GM21528 (cell line): ENCODE data around the gene NFKBIL1.
"Not testable (repeated sequence)": the region's sequence is repeated elsewhere in the genome, so short reads cannot be mapped to it uniquely, and the experiment has no call there.

Experiments
- ATAC-seq: cut with Tn5 transposase; IDR thresholded peaks from one replicate; pipeline ENCODE4 v1.9.1; 2021; ENCODE audit warnings: mild to moderate bottlenecking, moderate library complexity; ENCODE audit not compliant: unreplicated experiment, low FRiP score

NFKBIL1 gene

DNA sequence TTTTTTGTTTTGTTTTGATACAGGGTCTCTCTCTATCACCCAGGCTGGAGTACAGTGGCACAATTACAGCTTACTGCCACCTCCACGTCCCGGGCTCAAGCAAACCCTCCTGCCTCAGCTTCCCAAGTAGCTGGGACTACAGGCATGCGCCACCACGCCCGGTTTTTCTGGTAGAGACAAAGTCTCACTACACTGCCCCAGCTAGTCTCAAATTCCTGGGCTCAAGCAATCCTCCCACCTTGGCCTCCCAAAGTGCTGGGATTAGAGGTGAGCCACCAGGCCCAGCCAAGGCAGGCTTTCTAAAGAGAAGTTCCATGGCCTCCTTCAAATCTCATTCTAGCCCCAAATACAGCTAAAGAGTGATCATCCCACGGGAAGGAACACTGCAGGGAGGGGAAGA, 13.4 kb upstream of the NFKBIL1 start:
- no peak for ATAC-seq

DNA sequence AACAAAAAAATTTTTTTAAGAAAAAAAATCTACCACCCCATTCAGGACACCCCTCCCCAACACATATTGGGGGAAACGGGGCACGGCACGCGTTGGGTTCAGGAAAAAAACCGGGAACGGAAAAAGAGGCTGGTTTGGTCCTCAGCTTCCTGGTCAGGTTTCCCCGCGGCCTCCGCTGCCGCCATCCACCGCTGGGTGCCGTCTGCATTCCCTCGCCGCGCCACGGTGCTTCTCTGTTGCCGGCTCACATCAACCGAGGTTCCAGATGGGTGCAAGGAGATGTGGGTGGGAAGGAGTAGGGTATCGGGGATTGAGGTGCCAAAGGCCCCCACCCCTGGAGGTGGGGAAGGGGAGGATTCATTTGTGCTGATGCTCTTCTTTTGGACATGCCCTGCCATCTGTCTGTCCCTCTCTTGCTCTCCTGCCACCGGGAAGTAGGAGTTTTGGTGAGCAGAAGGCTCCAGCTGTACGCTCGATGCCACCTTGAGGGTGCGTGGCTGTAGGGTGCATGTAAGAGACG, 12.8 kb upstream of the NFKBIL1 start:
- no peak for ATAC-seq

DNA sequence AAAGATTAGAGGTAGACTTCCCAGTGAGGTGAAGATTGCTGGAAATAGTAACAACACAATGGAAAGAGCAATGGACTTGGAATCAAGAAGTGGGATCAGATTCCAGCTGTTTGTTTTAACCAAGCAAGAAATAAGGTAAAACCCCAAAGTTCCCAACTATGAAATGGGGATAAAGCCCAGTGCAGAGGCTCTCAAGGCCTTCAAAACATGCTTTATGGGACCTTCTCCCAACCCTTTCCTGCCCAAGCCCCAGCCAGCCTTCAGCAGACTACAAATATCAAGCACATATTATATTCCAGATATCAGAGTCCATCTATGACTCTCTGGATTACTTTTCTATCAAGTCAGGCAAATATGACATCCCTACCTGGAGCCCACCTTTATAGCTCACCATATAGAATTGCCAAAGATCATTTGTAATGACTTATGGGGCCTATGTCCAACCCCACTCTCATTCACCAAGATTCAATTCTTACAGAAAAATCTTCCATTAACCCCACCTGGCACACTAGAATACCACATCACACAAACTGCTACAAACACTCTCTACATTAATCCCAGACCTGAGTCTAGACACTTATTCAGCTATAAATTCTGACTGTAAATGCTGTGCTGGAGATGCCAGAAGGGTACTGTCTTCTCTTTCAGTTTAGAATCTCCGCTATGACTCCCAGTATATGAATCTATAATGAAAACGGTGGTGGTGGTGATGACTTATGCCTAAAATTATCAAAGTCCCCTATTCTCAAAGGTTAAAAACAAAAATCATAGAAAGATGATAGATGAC, 11.7 kb upstream of the NFKBIL1 start:
- no peak for ATAC-seq

DNA sequence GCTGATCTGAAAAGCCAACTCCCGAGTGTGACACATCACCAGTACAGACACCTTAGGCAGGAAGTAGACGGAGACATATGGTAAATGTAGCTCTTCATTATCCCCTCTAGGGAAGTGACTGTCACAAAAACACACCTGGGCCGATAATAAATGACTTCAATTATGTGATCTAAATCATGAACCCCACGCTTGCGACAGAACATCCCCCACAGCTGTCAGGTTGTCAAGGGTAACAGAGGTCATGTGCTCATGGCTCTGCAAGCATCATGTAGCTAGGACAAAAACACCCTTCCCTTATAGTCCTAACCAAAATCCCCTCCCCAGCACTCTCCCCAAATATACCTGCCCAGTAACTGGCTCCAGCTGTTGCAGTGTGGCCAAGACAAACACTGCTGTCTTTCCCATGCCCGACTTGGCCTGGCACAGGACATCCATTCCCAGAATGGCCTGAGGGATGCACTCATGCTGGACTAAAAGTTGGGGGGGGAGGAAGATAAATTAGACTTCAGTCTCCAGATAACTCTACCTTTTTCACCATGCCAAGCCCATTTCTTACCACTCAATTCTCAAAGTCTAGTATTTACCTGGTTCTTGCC, 8.5 kb upstream of the NFKBIL1 start:
- no peak for ATAC-seq

DNA sequence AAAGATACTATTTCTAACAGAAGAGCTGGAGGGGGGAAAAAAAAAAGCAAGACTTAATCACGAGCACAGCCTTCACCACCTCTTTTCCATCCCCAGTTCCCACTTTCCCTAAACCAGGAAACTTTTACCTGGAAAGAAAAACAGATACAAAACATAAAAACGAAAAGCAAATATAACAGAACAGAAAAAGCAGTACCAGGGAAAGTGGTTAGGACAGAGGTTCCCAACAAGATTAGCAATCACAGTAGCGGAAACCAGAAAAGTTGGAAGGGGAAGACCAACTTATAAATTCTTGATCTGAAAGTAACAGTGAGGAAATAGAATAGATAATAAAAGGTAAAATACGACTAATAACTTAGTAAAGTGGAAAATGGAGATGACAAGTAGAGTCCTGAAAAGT, 6.8 kb upstream of the NFKBIL1 start:
- ATAC-seq: no peak

DNA sequence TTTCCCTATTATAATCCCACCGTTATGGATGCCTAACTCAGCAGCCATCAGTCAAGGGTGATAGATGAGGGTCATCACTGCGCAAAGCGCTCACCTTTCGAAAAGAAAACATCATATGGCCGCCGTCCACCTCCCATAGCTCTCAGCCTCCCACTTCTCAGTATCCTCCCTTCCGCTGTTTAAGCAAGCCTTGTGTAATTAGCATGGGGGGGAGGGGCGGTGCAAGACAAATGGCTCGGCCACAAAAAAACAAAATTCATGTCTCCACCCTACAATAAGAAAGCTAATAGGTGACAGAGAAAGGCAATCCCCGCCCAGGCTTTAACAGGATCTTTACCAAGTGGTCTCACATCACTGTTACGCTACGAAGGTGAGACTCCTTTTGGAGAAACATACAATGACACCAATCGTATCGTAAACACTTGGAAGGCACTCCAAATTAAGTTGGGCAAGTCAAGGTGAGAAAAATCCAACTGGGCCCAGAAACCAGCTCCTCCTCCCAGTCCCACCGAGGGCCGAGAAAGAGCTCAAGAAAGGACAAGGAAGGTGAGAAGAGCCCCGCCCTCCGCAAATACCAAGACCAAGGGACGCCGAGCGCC, 6.2 kb upstream of the NFKBIL1 start:
- ATAC-seq: peak; percentile 3

DNA sequence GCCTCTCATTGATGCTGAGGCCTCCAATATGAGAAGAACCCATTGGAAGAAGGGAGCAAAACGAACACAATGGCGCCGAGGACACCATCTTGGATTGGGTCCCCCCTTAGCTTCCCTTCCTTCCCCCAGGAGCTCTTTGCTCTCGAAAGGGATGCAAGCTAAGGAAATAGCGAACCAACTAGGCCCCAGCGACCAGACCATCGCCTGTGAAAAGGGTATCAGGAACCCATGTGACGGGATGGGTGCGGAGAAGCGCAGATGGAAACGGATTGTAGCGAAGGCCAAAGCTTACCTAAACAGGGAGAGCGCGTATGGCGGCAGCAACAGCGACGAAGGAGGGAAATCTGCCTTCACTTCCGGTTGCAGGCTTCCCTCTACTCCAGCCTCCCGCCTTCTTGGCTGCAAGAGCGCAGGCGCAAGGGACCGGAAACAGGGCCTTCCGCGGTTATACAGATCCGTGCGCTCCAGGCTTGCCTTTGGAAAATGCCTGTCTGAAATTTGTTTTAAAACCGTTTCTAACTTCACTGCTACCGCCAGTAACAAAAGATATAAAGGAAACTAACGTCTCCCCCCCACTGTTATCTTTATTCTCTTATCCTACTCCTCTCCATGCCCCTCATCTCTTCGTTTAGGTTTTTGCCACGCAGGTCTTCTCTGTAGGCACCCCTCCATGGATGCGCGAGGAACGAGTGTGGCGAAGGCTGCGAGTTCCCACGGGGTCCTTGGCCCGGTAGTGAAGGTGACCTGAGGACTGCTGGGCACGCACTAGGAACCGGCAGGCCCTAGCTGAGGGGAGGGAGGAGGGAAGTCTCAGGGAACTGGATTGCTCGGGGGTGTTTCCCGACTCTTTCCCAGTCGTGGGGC, 5.5 kb upstream of the NFKBIL1 start, which contains the start of gene DDX39B:
TSS of gene DDX39B (minus strand) at position 346 of the 864 bp plus-strand sequence. CDS start 1,471 bp downstream, outside the sequence.
- peak; percentile 61 for ATAC-seq

DNA sequence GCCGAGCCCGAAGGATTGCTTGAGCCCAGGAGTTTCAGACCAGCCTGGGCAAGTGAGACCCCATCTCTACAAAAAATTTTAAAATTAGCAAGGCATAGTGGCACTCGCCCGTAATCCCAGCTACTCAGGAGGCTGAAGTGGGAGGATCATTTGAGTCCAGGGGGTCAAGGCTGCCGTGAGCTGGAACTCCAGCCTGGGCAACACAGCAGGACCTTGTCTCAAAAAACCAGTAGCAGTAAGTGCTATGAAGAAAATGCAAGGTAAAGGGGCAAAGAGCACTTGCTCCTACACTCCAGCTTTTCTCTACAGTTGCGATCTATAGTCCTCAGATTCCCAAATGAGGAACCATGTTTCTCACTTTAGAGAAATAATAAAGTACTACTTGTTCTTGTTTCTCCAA, 3.8 kb upstream of the NFKBIL1 start:
- ATAC-seq: no peak

DNA sequence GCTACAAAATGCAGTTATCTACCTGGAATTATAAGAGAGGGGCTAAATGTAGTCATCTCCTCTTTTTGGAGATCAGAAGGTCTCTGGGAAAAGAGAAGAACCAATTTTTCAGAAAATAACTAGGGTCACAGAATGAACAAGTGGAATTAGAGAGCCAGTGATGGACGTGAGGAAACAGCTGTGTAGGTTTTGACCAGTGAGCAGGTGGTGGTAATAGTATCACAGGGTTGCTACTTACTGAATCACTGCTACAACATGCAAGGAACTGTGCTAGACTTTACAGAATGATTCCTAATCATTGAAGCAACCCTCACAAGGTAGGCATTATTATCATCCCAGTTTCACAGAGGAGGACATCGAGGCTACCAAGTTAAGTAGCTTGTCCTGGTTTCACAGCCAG, 2.7 kb upstream of the NFKBIL1 start:
- ATAC-seq: no peak

DNA sequence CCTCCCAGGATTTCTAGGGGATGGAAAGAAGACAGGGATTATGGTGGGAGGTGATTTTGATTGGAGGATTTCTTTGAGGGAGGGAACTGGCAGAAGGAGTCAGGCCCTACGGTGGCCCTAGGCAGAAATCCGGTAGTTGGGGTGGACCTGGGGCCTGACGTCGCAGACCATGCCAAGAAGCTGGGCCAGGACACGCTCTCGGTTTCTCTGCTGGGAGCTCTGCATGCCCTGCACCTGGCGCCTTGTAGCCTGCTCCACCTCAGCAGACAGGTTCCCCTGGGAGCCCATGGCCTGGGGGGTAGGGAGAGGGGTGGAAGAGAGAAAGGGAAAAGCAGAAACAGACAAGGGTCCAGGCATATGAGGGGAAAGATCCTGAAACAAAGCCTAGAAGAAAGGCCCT, 2.1 kb upstream of the NFKBIL1 start:
- ATAC-seq: no peak

DNA sequence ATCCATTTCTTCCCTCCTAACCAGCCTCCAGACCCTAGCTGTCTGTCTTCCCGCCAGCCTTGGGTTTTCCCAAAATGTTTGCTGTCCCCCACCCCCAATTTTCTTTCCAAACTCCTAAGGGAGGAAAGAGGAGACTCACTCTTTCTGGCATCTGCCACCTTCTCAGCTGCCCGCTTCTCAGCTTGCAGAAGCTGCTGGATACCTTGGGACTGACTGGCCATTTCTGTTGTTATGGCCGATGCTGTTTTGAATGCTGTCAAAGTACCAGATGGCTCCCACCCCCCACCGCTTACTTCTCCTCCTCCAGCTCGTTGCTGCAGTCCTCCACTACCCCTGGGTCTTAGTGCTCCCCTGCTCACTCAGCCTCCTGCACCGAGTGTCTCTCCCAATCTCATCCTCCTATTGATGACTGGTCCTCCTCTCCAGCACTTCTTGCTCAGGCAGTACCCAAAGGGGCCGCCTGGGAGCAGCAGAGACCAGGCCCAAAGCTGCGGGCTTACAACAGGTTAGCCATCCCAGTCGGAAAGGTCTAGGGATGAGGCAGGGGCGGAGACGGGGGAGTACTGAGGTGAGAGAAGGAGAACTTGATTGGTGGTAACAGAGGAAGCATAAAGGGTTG, 960 bp upstream of the NFKBIL1 start, which contains the start of gene ATP6V1G2:
TSS of gene ATP6V1G2 (minus strand) at position 270 of the 619 bp plus-strand sequence. CDS start at position 221, 49 bp downstream.
- ATAC-seq: peak; percentile 47

DNA sequence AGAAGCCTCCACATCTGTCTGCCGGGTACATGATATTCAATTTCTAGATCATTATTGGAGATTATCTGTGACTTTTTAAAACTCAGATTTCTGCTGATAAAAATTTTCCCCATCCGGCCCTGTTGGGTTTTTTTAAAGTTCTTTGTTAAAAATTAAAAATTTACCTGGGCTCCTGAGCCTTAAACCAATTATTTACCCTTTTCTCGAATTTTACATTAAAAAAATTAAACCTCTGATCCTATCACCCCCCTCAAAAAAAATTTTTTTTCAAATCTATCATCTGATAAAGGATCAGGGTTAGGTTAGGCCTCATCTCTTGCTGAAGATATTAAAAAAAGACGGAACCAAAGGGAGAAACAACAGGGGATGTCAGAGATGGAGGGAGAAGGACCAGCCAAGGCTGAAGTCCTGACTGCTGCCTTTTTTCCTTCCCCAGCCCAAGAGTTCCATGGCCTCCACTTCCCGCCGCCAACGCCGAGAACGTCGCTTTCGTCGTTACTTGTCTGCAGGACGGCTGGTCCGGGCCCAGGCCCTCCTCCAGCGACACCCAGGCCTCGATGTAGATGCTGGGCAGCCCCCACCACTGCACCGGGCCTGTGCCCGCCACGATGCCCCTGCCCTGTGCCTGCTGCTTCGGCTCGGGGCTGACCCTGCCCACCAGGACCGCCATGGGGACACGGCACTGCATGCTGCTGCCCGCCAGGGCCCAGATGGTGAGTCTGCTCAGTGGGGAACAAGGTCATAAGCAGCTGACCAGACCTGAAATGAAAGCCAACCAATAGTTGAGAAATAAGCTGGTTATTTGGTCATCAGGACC, 527 bp downstream of the NFKBIL1 start:
- no peak for ATAC-seq

DNA sequence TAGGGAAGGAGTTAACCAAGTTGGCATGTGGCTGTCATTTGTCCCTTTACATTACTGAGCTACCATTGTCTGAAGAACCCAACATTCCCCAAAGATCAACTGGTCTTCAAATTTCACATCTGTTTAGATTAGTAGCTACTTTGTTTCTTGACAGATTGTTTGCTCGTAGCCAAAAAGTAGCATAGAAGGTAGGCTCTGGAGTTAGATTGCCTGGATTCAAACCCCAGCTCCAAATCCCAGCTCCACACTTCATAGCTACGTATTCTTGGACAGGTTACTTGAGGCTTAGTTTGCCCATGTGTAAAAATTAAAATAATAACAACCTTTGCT, 1.1 kb downstream of the NFKBIL1 start:
- no peak for ATAC-seq

DNA sequence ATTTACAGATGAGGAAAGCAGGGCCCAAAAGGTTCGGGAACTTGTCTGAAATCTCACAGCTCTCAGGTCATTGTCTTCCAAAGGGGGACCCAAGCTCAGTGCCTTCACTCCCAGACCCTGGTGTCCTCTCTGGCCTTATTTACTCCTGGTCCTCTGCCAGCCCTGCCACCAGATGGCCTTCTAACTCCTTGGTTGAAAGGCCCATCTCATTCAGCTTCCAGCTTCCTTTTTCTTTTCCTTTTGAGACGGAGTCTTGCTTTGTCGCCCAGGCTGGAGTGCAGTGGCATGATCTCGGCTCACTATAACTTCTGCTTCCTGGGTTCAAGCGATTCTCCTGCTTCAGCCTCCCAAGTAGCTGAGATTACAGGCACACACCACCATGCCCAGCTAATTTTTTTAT, 4.0 kb downstream of the NFKBIL1 start:
- not testable (repeated sequence) for ATAC-seq

DNA sequence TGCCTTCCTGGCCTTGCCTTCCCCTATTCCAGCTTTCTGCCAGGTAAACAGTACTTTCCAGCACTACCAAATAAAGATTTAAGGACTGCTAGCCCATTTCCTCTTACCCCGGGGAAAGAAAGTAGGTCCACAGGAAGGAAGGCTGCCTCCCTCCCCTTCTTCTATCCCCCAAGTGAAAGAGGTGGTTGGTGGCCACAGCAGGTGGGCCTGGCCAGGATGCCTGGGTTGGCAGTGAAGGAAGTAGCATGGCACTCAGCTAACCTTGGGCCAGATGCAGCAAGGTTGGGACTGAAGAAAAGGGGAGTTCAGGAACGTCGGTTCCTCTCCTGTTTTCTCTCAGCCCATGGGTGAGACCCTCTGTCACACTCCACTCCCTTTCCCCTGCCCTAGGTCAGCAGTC, 8.9 kb downstream of the NFKBIL1 start:
- ATAC-seq: no peak

DNA sequence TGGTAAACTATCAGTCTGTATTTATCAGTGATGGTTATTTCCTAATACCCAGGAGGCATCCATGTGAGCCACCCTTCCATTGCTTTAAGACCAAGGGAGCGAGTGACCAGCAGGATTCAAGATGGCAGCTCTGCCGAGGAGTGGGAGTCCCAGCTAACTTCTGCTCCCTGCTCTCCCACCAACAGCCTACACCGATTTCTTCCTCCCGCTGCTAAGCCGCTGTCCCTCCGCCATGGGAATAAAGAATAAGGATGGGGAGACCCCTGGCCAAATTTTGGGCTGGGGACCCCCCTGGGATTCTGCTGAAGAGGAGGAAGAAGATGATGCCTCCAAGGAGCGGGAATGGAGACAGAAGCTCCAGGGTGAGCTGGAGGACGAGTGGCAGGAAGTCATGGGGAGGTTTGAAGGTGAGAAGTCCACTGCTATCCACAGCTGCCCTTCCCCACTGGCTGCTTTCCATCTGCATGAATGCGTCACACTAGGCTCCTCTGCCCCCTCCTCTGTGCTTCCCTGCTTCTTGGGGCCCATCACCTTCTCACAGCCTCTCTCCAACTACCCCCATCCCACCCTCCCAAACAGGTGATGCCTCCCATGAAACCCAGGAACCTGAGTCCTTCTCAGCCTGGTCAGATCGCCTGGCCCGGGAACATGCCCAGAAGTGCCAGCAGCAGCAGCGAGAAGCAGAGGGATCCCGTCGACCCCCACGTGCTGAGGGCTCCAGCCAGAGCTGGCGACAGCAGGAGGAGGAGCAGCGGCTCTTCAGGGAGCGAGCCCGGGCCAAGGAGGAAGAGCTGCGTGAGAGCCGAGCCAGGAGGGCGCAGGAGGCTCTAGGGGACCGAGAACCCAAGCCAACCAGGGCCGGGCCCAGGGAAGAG, 10.3 kb downstream of the NFKBIL1 start:
- ATAC-seq: no peak

DNA sequence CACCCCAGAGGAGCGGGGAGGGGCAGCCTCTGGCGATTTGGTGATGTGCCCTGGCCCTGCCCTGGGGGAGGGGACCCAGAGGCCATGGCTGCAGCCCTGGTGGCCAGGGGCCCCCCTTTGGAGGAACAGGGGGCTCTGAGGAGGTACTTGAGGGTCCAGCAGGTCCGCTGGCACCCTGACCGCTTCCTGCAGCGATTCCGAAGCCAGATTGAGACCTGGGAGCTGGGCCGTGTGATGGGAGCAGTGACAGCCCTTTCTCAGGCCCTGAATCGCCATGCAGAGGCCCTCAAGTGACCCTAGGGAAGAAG, 10.9 kb downstream of the NFKBIL1 start:
- no peak for ATAC-seq

DNA sequence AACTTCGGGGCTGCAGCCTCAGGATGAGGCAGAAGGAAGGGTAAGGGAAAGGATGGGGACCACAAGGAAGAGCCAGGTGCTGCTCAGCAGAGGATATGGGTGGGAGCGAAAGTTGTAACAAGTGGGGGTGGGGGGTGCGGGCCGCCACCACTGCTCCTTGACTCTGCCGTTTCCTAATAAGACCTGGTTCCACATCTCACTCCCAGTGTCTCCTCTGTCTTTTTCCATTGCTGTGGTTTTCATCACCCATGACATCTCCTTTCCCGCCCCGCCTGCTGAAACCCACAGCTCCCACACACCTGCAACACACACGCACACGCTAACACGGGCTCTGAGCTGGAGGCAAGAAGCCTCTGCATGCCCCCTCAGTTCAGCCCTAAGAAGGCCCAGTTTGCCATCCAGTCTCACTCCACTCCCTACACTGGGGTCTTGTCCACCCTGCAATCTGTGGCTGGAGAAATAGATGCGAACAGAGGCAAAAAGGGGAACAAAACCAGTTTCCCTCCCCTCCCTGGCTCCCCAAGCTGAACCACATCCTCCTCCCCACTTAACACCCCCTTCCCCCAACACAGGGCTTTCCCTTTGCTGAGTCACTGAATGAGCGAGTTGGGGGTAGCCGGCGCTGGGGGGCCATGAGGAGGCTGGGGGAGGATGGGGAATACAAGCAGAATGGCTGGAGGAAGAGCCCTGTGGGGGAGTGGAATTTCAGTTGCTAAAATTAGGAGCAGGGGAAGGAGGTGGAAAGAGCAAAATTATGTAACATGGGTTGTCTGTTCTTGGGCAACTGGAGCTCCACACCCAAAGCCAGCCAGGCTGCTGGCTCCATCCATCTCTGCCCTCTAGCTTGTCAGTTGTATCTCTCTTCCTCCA, 11.5 kb downstream of the NFKBIL1 start:
- ATAC-seq: no peak
